ENCODE data around the gene INSYN1.

- TF ChIP-seq CTCF (IDR thresholded peaks at IDR 0.05 in 4 of 5, conservative IDR thresholded peaks at IDR 0.05 in 1 of 5): no peak
- no peak for TF ChIP-seq POLR2A (IDR thresholded peaks at IDR 0.05)
These were observed 43.5 kb downstream of the INSYN1 start for GRCh38 chr15:73709686-73710085.
